Measurements from ENCODE around the gene RPS16. TPM values are rescaled to one million over a fixed set of nuclear protein-coding genes. Genes with fewer than 3 reads are reported as not detected.

RPS16 gene
- total and polyA plus RNA-seq, 2 of the 13 experiments (the other 11 are each of a cell fraction or from before 2014, with no cell fraction given): 488 to 2,583 TPM

DNA sequence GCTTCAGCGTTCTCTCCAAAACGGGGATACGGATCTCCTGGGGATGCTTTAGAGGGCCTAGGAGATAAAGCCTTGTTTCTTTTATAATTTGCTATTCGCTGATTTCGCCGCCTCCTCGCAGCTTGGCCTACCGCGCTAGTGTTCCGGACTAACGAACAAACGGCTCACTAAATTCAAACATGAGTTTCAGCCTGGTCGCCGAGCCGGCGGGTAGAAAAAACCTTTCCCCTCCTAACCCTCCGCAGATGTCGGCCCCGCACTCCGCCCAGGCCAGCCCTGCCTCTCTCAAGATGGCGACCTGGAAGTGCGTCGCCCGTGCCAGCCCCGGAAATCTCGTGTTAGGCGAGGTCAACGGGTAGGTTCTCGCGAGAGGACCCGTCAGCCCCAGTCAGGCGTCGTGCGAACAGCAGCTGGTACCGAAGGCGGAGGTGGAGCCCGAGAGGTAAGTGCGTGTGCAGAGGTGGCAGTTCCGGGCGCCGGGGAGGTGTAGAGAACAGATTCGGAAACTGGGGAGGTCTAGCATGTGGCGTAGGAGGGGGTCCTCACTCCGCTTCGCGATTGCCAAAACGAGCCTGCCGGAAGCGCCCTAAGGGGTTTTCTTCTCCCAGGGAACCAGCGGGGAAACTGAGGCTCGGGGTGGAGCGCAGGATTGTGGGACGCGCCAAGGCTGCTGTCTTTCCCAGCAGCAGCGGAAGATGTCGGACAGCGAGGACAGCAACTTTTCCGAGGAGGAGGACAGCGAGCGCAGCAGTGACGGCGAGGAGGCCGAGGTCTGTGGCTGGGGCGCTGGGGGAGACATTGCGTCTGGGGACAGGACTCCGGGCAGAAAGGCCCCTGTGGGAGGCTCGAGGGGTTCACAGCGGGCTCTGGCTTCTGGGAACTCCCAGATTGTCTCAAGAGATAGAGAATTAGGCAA lies 9.7 kb upstream of the RPS16 start, which contains the start of gene SUPT5H (continued):
- TF ChIP-seq MTA3 (CRISPR knock-in tag; IDR thresholded peaks at IDR 0.05): no peak
- TF ChIP-seq ZNF136 (CRISPR knock-in tag; IDR thresholded peaks at IDR 0.05; ENCODE audit: low read depth): peak; percentile 64; the same call in 1 of the 2 replicates
- peak; percentile 82; the same call in 1 of the 2 replicates for TF ChIP-seq ZNF710 (CRISPR knock-in tag; IDR thresholded peaks at IDR 0.05; ENCODE audit: borderline replicate concordance)
- TF ChIP-seq ATF6 (CRISPR knock-in tag; conservative IDR thresholded peaks at IDR 0.05): no peak
- TF ChIP-seq ZNF879 (CRISPR knock-in tag; IDR thresholded peaks at IDR 0.05): peak; percentile 81; the same call in 1 of the 2 replicates
- TF ChIP-seq MTF1 (CRISPR knock-in tag; IDR thresholded peaks at IDR 0.05): peak; percentile 92; the same call in 1 of the 2 replicates
- TF ChIP-seq, protein P1, sequence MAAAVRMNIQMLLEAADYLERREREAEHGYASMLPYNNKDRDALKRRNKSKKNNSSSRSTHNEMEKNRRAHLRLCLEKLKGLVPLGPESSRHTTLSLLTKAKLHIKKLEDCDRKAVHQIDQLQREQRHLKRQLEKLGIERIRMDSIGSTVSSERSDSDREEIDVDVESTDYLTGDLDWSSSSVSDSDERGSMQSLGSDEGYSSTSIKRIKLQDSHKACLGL (CRISPR knock-in tag; IDR thresholded peaks at IDR 0.05): peak; percentile 88; the same call in 1 of the 2 replicates
- peak; percentile 97 for TF ChIP-seq GABPB1 (CRISPR knock-in tag; IDR thresholded peaks at IDR 0.05)
- no peak for TF ChIP-seq NFE2L2 (IDR thresholded peaks at IDR 0.05; ENCODE audit: low read length)
- peak; percentile 38; the same call in 1 of the 2 replicates for TF ChIP-seq MED13 (CRISPR knock-in tag; IDR thresholded peaks at IDR 0.05)
- peak; percentile 80; the same call in 1 of the 2 replicates for TF ChIP-seq ZNF614 (CRISPR knock-in tag; IDR thresholded peaks at IDR 0.05; ENCODE audit: borderline replicate concordance)
- TF ChIP-seq STAT5B (CRISPR knock-in tag; IDR thresholded peaks at IDR 0.05): no peak
- no peak for TF ChIP-seq ZUFSP (CRISPR knock-in tag; IDR thresholded peaks at IDR 0.05; ENCODE audit: borderline replicate concordance)
- 0 out of 2 replicates have a peak, but pooled peaks have one; percentile 53 for TF ChIP-seq ZNF30 (CRISPR knock-in tag; IDR thresholded peaks at IDR 0.05)
- peak; percentile 78 for TF ChIP-seq MEIS1 (CRISPR knock-in tag; IDR thresholded peaks at IDR 0.05; ENCODE audit: borderline replicate concordance)
- peak; percentile 93 for TF ChIP-seq KDM2A (CRISPR knock-in tag; IDR thresholded peaks at IDR 0.05; ENCODE audit: borderline replicate concordance, low read depth)
- peak; percentile 77 for TF ChIP-seq MXD4 (CRISPR knock-in tag; IDR thresholded peaks at IDR 0.05)
- no peak for TF ChIP-seq ZNF530 (CRISPR knock-in tag; IDR thresholded peaks at IDR 0.05; ENCODE audit: low read depth)
- TF ChIP-seq GATAD1 (CRISPR knock-in tag; IDR thresholded peaks at IDR 0.05): peak; percentile 94
- TF ChIP-seq ZZZ3 (CRISPR knock-in tag; IDR thresholded peaks at IDR 0.05; ENCODE audit: borderline replicate concordance): peak; percentile 86; the same call in 1 of the 2 replicates
- no peak for TF ChIP-seq NR2F1 (CRISPR knock-in tag; IDR thresholded peaks at IDR 0.05)
- TF ChIP-seq ZFP37 (CRISPR knock-in tag; IDR thresholded peaks at IDR 0.05; ENCODE audit: borderline replicate concordance): no peak; the same call in 1 of the 2 replicates

All from HepG2 (cell line).